Measurements from ENCODE around the gene CAMK1D.

CAMK1D gene

DNA sequence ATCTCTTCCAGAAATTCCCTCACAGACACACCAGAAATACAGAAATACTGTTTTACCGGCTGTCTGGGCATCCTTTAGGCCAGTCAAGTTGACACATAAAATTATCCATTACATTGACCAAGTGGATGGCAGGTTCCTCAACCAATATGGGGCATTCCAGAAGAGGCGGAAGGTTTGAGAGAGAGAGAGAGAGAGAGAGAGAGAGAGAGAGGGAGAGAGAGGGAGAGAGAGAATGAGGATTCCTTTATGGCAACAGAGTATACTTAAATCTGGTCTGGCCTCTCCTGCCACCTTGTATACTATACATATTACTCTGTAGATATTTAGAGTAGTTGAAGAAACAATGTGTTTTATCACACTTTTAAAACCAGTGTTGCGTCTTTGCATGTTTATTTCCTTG, 214.1 kb downstream of the CAMK1D start:
- no peak for DNase-seq (ENCODE audit: low read depth)

- DNase-seq (ENCODE audit: low read depth), result no peak
These were observed 214.8 kb downstream of the CAMK1D start for GRCh38 chr10:12564173-12564572.

GRCh38 chr10:12566161-12567115, 217.1 kb downstream of the CAMK1D start:
- peak; percentile 26 for DNase-seq (ENCODE audit: low read depth)

- DNase-seq (ENCODE audit: low read depth), result no peak
These were observed 219.2 kb downstream of the CAMK1D start for GRCh38 chr10:12568391-12569009.

- DNase-seq (ENCODE audit: low read depth), result no peak
These were observed 222.9 kb downstream of the CAMK1D start for GRCh38 chr10:12572281-12572680.

DNA sequence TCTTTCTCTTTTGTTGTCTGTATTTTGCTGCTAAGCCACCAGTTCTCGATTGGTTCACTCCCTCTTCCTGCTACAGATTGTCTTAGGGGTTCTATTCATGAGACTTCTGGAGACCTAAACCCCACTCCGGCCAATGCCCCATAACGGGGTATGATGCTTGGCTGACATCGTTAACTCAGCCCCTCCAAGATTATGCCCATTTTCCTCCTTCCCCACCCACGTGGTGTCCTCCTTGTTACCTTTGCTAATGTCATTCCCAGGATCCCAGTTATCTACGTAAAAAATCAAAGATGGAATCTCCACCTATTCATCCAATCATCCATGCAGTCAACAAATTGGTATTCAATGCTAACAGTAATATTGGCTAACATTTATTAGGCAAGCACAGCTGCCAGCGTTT, 228.3 kb downstream of the CAMK1D start:
- no peak for DNase-seq (ENCODE audit: low read depth)

GRCh38 chr10:12579954-12580858, 230.9 kb downstream of the CAMK1D start:
- no peak for DNase-seq (ENCODE audit: low read depth)

DNA sequence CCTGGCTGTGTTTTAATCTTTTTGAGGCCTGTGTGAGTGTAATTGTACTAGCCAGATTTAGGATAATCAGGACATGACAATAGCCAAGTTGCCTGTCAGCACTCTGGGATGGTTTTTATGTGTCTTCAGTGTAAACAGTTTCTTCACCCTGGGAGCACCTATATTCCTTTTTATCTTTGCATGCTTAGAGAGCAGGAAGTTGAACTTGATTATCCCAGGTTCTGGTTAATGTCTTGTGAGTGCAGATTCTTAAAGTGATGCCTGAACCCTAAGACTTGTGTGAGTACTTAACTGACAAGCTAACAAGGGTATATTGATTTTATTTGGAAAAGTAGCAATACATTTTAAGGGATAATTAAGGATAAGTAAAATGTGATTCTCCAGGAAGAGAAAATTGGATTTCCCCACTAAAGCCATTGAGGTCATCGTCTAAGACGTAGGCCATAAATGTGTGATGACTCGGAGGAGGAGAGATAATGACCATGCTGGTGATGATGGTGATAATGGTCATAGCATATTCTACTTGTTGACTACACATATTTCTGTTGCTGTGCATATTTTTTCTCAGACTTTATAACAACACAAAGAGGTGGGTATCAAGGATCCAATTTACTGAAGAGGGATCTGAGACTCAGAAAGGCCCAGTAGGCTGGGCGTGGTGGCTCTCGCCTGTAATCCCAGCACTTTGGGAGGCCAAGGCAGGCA, 234.7 kb downstream of the CAMK1D start:
- no peak for DNase-seq (ENCODE audit: low read depth)

GRCh38 chr10:12586741-12587140, 237.4 kb downstream of the CAMK1D start:
- DNase-seq (ENCODE audit: low read depth), result no peak

- no peak for DNase-seq (ENCODE audit: low read depth)
These were observed 238.1 kb downstream of the CAMK1D start for GRCh38 chr10:12587451-12587888.

DNA sequence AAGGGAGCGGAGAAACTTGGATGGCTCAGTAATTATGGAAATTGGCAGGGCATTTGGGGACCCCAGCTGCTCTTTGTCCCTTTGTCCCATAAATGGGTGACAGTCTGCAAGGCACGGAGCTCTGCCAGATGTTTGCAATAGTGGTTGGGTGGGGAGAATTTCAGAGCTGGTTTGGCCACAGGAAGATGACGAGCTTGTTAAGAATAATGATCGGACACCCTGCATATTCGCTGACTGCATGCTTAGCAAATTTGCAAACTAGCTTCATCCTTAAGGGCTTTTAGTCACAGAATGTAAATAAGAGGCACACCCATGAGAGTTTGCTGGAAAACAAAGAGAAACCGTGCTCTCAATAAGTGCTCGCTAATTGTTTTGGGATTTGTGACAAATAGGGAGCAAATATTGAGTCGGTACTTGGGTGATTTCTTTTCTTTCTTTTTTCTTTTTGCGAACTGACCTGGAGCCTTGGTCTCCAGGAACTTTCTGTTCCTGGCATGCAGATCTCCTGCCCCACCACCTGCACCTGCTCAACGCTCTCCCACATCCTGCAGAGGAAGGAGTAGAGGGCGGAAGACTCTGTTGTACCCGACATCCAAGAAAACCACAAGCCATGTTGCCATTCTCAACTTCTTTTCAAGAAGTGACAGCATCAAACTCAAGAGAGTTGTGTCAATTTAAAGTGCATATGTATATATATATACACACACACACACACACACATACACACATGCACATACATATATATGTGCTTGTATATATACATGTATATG, 238.9 kb downstream of the CAMK1D start:
- no peak for DNase-seq (ENCODE audit: low read depth)

GRCh38 chr10:12589291-12589690, 239.9 kb downstream of the CAMK1D start:
- DNase-seq (ENCODE audit: low read depth), result no peak

DNA sequence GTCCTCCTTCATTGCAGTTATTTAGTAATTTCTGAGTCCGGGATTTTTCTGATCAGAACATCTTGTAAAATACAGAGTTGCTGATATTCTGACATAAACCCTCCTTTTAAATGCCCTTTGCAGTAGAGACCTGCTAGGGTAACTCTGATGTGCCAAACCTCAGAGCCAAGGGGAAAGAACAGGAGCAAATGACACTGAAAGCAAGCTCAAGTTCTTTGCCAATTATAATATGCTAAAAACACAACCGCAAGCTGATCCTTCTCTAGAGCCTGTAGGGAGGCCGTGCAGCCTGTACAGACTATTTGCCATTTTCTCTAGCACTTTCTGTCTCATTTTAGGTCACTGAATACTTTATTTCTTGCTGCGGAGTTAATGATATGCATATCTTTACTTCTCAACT, 240.4 kb downstream of the CAMK1D start:
- DNase-seq (ENCODE audit: low read depth), result no peak

- DNase-seq (ENCODE audit: low read depth), result no peak
These were observed 241.6 kb downstream of the CAMK1D start for GRCh38 chr10:12590675-12591659.

GRCh38 chr10:12592967-12593366, 243.6 kb downstream of the CAMK1D start:
- DNase-seq (ENCODE audit: low read depth), result no peak

- no peak for DNase-seq (ENCODE audit: low read depth)
These were observed 245.1 kb downstream of the CAMK1D start for GRCh38 chr10:12594448-12594944.

DNA sequence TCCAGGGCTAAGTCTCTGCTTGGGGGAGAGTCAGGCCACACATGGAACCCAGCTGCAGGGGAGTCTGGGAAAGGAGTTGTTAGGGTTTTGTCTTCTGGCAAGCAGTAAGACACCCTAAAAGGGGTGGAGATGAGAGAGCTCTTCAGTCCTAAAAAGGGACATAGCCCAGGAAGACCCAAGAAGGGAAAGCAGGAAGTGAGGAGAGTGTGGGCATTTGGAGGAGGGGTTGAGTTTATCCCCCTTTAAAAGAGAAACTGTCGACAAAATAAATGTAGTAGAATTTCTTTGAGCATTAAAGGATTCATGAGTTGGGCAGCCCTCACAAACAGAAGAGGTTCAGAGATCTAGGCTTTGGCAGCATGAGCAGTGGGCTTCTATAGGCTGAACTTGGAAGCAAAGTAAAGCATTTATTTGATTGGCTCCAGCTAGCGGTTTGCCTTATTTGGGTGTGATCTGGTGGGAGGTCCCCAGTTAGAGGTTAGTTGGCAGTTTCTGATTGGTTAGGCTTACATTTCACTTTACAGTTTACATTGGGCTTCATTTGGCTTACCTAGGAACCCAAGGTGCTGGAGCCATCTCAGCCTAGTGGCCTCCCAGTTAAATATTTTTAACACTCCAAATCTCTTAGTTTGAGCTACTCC, 246.7 kb downstream of the CAMK1D start:
- no peak for DNase-seq (ENCODE audit: low read depth)

- DNase-seq (ENCODE audit: low read depth), result no peak
These were observed 247.8 kb downstream of the CAMK1D start for GRCh38 chr10:12597176-12597575.

All from fibroblast of the conjunctiva (primary cell).